A549 (cell line): ENCODE measurements around the gene ZIC2. TPM values are rescaled to one million over a fixed set of nuclear protein-coding genes. Genes with fewer than 3 reads are reported as not detected.
"Not testable (repeated sequence)": the region's sequence is repeated elsewhere in the genome, so short reads cannot be mapped to it uniquely, and the experiment has no call there.

Source experiments
- ATAC-seq, 2 experiments: fragments of 200-7000 bp in 1 of 2; fragments of >200 bp in 1 of 2; cut with Nextera tagmentation in 1 of 2; cut with Tn5 transposase in 1 of 2; 3 replicates each; pipeline versions ENCODE4 v1.8.0 to v1.9.1; 2018 to 2020; ENCODE audit warnings: mild to moderate bottlenecking in 1 of 2, moderate library complexity in 1 of 2
- CTCF ChIA-PET: fragments of 300-600 bp; sonication (Branson Sonifier 250); formaldehyde crosslinking; extraction: SDS; loops from one replicate; lab custom pipeline; 2021; ENCODE audit warnings: antibody characterized with exemption, inconsistent platforms; lab: Yijun Ruan, JAX
- POLR2A ChIA-PET: fragments of 350-600 bp; formaldehyde crosslinking; extraction: SDS; loops from one replicate; lab custom pipeline; 2021; ENCODE audit warnings: antibody characterized with exemption, inconsistent platforms; lab: Yijun Ruan, JAX
- DNase-seq, 2 experiments: peaks; one replicate each; pipeline versions ENCODE4 v3.0.0 to v3.0.0-alpha.2; 2011 to 2016; ENCODE audit warnings: low read depth in 1 of 2, low spot score in 1 of 2
- FAIRE-seq: peaks from 2 replicates; lab custom pipeline; 2011; peaks lifted over from hg19 to GRCh38; lab: Jason Lieb, UNC
- H3K27ac ChIP-seq, 2 experiments: fragments of >200 bp; sonication (Bioruptor Twin); formaldehyde crosslinking; 3 replicates each; pipeline ENCODE4 v1.5.1; 2016 to 2017
- H3K4me1 ChIP-seq: fragments of >200 bp; sonication (Bioruptor Twin); formaldehyde crosslinking; 3 replicates; pipeline ENCODE4 v1.6.1; 2016
- H3K4me2 ChIP-seq: fragments of >200 bp; sonication (Bioruptor Twin); formaldehyde crosslinking; 3 replicates; pipeline ENCODE4 v1.6.1; 2016
- H3K4me3 ChIP-seq: fragments of >200 bp; sonication (Bioruptor Twin); formaldehyde crosslinking; 3 replicates; pipeline ENCODE4 v1.5.1; 2016
- H3K9me3 ChIP-seq: fragments of >200 bp; sonication (Bioruptor Twin); formaldehyde crosslinking; 3 replicates; pipeline ENCODE4 v1.6.1; 2016
- BHLHE40 ChIP-seq: IDR thresholded peaks from 2 replicates; pipeline ENCODE4 v1.6.1; 2012; ENCODE audit warnings: low read depth, low read length, inconsistent platforms
- CEBPB ChIP-seq, 2 experiments: fragments of >200 bp in 1 of 2; sonication (Bioruptor Twin) in 1 of 2; formaldehyde crosslinking in 1 of 2; IDR thresholded peaks; 2 replicates each; pipeline ENCODE4 v1.6.1; 2012 to 2016
- FOXS1 ChIP-seq: fragments of 250-450 bp; sonication (Bioruptor Pico); IDR thresholded peaks from 2 replicates; pipeline ENCODE4 v1.5.0; 2020; ENCODE audit warnings: mild to moderate bottlenecking, moderate library complexity
- GATA3 ChIP-seq: IDR thresholded peaks from 2 replicates; pipeline ENCODE4 v1.6.1; 2012; ENCODE audit warnings: borderline replicate concordance
- HEYL ChIP-seq: fragments of 250-450 bp; sonication (Bioruptor Pico); IDR thresholded peaks from 2 replicates; pipeline ENCODE4 v1.8.0; 2021; ENCODE audit warnings: mild to moderate bottlenecking, moderate library complexity
- HOXA7 ChIP-seq: fragments of 250-450 bp; sonication (Bioruptor Pico); IDR thresholded peaks from 2 replicates; pipeline ENCODE4 v1.5.0; 2020; ENCODE audit warnings: mild to moderate bottlenecking, moderate library complexity
- HOXB5 ChIP-seq: fragments of 250-450 bp; sonication (Bioruptor Pico); IDR thresholded peaks from 2 replicates; pipeline ENCODE4 v1.5.0; 2020; ENCODE audit warnings: mild to moderate bottlenecking, moderate library complexity
- JUN ChIP-seq, 2 experiments: fragments of >200 bp; sonication (Bioruptor Twin); formaldehyde crosslinking; IDR thresholded peaks; 2 replicates in 1 of 2; 3 replicates in 1 of 2; pipeline ENCODE4 v1.6.1; 2016 to 2017
- KDM1A ChIP-seq: fragments of 200-600 bp; sonication (generic); IDR thresholded peaks from 2 replicates; pipeline ENCODE4 v1.6.1; 2016; ENCODE audit warnings: low read depth, mild to moderate bottlenecking
- MAZ ChIP-seq: fragments of 150-350 bp; IDR thresholded peaks from 2 replicates; pipeline ENCODE4 v1.6.1; 2014; ENCODE audit warnings: antibody characterized with exemption, low read depth, low read length, borderline replicate concordance
- ZNF302 ChIP-seq: fragments of 250-450 bp; sonication (Bioruptor Pico); IDR thresholded peaks from 2 replicates; pipeline ENCODE4 v1.9.0; 2021; ENCODE audit warnings: inconsistent platforms, mild to moderate bottlenecking, moderate library complexity
- WGBS: methylation state at CpG from one replicate; pipeline ENCODE4 v1.1.6; 2017; ENCODE audit errors: missing lambda C conversion rate; 5-methylcytosine and 5-hydroxymethylcytosine counted together
- polyA plus RNA-seq, 4 experiments: library from polyadenylated mRNA; depleted of rRNA in 3 of 4; stranded (reverse); fragments of >200 nt; fragmentation: RNase III in 1 of 4; extraction: RNeasy Plus Mini Kit Qiagen cat#74134 plus additional on column Dnase treatment in 1 of 4; gene quantifications; 2 replicates in 3 of 4; 3 replicates in 1 of 4; pipeline ENCODE4 v1.2.3, GENCODE V29; 2011 to 2017
- TF ChIP-seq, protein P1 (sequence below): IDR thresholded peaks from 2 replicates; pipeline ENCODE4 v1.6.1; 2012
- TF ChIP-seq, protein P2 (sequence below): IDR thresholded peaks from 2 replicates; pipeline ENCODE4 v1.6.1; 2012; ENCODE audit warnings: low read depth, borderline replicate concordance
- TF ChIP-seq, protein P3 (sequence below): fragments of 150-350 bp; IDR thresholded peaks from 2 replicates; pipeline ENCODE4 v1.6.1; 2014; ENCODE audit warnings: low read depth, mild to moderate bottlenecking, low read length
- TF ChIP-seq, protein P4 (sequence below): fragments of >200 bp; sonication (Bioruptor Twin); formaldehyde crosslinking; IDR thresholded peaks from 3 replicates; pipeline ENCODE4 v1.6.1; 2016

ZIC2 gene
- polyA plus RNA-seq, 2 of the 4 experiments (the other 2 are of a cell fraction) = 2.1 to 10.3 TPM

DNA sequence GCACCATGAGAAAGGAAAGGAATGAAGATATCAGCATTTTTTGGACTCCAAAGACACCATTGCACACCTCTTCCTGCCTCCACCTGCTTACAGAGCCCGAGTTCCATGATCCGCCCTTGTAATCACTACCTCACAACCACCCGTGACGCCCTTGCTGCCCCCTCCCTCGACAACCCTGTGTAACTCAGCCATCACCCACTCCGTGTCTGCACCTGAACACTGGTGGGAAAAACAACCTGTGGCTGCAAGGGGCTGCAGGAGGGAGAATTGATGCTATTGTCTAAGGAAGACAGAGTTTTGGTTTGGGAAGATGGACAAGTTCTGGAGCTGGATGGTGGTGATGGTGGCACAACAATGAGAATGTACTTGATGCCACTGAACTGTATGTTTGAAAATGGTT is 37.0 kb upstream of the ZIC2 start:
- DNase-seq = no peak
- Histone ChIP-seq H3K9me3 (no peaks in the 10 kb centered on the region), H3K4me1 (no peaks in the 10 kb centered on the region), H3K27ac (no peak overlapping the region), H3K4me2 (no peak overlapping the region), H3K4me3 (no peak overlapping the region)
- POLR2A ChIA-PET = no interaction called here
- CTCF ChIA-PET = no interaction called here
- 77% methylated on average over 6 of the region's 6 CpGs for WGBS
- TF ChIP-seq JUN (IDR thresholded peaks at IDR 0.05) (no peak), HOXA7 (no peak), FOXS1 (CRISPR knock-in tag) (no peak), HOXB5 (CRISPR knock-in tag) (no peak)
- TF ChIP-seq, protein P1, sequence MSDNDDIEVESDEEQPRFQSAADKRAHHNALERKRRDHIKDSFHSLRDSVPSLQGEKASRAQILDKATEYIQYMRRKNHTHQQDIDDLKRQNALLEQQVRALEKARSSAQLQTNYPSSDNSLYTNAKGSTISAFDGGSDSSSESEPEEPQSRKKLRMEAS = no peak
- TF ChIP-seq, protein P2, sequence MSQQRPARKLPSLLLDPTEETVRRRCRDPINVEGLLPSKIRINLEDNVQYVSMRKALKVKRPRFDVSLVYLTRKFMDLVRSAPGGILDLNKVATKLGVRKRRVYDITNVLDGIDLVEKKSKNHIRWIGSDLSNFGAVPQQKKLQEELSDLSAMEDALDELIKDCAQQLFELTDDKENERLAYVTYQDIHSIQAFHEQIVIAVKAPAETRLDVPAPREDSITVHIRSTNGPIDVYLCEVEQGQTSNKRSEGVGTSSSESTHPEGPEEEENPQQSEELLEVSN = no peak
- no peak for ATAC-seq
- FAIRE-seq = no peak

DNA sequence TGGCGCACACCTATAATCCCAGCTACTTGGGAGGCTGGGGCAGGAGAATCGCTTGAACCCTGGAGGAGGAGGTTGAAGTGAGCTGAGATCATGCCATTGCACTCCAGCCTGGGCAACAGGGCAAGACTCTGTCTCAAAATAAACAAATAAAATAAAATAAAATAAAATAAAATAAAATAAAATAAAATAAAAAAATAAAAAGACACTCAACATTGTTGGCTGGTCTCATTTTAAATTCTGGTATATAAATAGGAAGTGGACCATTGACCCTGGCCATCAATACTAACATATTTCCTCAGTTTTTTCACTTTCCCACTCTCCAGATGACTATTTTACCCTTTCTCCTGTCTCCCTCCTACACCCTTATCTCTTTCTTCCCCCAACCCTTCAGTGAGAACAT is 36.1 kb upstream of the ZIC2 start:
- DNase-seq, H3K4me1 ChIP-seq, H3K27ac ChIP-seq, CTCF ChIA-PET, H3K9me3 ChIP-seq, POLR2A ChIA-PET, ATAC-seq, H3K4me3 ChIP-seq, FAIRE-seq, H3K4me2 ChIP-seq: not testable (repeated sequence)
- WGBS = 88% methylated on average over 2 of the region's 2 CpGs

DNA sequence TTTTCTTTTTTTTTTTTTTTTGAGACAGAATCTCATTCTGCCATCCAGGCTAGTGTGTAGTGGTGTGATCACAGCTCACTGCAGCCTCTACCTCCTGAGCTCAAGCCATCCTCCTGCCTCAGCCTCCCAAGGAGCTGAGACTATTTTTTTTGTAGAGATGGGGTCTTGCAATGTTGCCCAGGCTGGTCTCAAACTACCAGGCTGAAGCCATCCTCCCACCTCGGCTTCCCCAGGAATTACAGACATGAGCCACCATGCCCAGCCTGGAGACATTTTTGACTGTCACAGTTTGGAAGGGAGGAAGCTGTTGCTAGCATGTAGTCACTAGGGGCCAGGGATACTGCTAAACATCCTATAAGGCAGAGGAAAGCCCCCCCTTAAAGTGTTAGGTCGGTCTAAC is 33.9 kb upstream of the ZIC2 start:
- DNase-seq (no peak), ATAC-seq (no peak), FAIRE-seq (no peak)
- TF ChIP-seq, protein P2 = no peak
- TF ChIP-seq, protein P3, sequence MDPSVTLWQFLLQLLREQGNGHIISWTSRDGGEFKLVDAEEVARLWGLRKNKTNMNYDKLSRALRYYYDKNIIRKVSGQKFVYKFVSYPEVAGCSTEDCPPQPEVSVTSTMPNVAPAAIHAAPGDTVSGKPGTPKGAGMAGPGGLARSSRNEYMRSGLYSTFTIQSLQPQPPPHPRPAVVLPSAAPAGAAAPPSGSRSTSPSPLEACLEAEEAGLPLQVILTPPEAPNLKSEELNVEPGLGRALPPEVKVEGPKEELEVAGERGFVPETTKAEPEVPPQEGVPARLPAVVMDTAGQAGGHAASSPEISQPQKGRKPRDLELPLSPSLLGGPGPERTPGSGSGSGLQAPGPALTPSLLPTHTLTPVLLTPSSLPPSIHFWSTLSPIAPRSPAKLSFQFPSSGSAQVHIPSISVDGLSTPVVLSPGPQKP = no peak
- TF ChIP-seq GATA3 (no peak), HEYL (CRISPR knock-in tag) (no peak), MAZ (no peak), KDM1A (no peak), BHLHE40 (no peak)
- 37% methylated on average over 2 of the region's 2 CpGs for WGBS
- H3K9me3 ChIP-seq = no peaks in the 10 kb centered on the region
- H3K4me3 ChIP-seq = no peak overlapping the region
- H3K4me1 ChIP-seq = no peaks in the 10 kb centered on the region
- no peak overlapping the region for H3K4me2 ChIP-seq
- POLR2A ChIA-PET = interaction anchor here (0.7 kb wide), 1 partner anchor 324 kb away, joined by 3 read pairs; no protein-coding TSS in a partner anchor
- CTCF ChIA-PET = interaction anchor here (0.6 to 1.3 kb wide), 2 partner anchors 31 to 501 kb away, joined by 3 read pairs; no protein-coding TSS in a partner anchor
- no peak overlapping the region for H3K27ac ChIP-seq

DNA sequence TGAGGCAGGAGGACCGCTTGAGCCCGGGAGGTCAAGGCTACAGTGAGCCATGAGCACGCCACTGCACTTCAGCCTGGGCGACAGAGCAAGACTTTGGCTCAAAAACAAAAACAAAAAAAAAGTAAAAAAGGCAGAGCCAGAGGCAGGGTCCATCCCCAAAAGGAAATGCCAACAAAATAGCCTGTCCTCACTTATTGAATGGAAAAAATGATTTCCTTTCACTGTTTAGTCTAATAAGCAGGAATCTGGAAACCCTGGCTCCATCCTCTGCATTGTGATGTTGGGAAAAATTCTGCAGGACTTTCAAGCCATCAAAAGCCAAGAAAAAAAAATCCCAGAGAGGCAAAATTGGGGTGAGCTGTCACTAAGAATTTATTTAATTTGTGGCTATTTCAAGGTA is 33.2 kb upstream of the ZIC2 start:
- WGBS = 75% methylated on average over 4 of the region's 4 CpGs
- Histone ChIP-seq H3K4me3 (no peak overlapping the region), H3K9me3 (no peaks in the 10 kb centered on the region), H3K4me1 (no peaks in the 10 kb centered on the region)
- CTCF ChIA-PET = interaction anchor here (0.6 kb wide), 1 partner anchor 502 kb away, joined by 3 read pairs; no protein-coding TSS in a partner anchor
- TF ChIP-seq ZNF302 (CRISPR knock-in tag) = no peak
- TF ChIP-seq, protein P4, sequence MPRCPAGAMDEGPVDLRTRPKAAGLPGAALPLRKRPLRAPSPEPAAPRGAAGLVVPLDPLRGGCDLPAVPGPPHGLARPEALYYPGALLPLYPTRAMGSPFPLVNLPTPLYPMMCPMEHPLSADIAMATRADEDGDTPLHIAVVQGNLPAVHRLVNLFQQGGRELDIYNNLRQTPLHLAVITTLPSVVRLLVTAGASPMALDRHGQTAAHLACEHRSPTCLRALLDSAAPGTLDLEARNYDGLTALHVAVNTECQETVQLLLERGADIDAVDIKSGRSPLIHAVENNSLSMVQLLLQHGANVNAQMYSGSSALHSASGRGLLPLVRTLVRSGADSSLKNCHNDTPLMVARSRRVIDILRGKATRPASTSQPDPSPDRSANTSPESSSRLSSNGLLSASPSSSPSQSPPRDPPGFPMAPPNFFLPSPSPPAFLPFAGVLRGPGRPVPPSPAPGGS = no peak
- TF ChIP-seq CEBPB (IDR thresholded peaks at IDR 0.05) = no peak
- TF ChIP-seq, all 56 proteins: peak for 0
- H3K27ac ChIP-seq = no peak overlapping the region
- no peak overlapping the region for H3K4me2 ChIP-seq
- ATAC-seq (no peak), FAIRE-seq (no peak), DNase-seq (no peak)
- POLR2A ChIA-PET = no interaction called here
